Colon (tissue), 2 donors: ENCODE results near the gene S100Z.
"Not testable (repeated sequence)": the region's sequence is repeated elsewhere in the genome, so short reads cannot be mapped to it uniquely, and the experiment has no call there.

Source experiments
- FAIRE-seq: peaks from 2 replicates; lab custom pipeline; 2012; peaks lifted over from hg19 to GRCh38; lab: Jason Lieb, UNC
- donor health status: control.
- donor health status: control.

S100Z gene

GRCh38 chr5:76874088-76874581 is 24.3 kb downstream of the S100Z start:
- FAIRE-seq: no peak

DNA sequence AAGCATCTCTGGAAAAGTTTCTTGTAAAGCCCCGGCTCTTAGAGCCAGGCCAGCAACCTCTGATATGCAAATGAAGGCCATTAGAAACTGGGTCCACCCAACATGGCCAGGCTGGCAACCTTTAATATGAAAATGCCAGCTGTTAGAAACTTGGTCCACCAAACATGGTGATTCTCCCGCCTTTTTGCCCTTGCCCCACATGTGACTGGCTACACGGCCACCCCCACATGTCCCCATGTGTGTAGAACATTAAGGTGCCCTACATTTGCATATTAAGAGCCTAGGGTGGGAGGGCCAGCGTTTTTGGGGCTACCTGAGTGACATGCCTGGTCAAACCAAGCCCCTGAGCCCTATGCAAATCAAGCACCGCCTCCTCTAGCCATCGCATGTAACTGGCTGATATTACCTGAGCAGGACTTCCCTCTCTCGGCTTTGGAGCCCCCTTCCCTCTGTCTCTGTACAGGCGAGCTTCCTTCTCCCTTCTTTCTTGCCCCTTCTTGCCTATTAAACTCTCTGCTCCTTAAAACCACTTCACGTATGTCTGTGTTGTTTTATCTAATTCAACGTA is 39.0 kb downstream of the S100Z start:
- no peak for FAIRE-seq

DNA sequence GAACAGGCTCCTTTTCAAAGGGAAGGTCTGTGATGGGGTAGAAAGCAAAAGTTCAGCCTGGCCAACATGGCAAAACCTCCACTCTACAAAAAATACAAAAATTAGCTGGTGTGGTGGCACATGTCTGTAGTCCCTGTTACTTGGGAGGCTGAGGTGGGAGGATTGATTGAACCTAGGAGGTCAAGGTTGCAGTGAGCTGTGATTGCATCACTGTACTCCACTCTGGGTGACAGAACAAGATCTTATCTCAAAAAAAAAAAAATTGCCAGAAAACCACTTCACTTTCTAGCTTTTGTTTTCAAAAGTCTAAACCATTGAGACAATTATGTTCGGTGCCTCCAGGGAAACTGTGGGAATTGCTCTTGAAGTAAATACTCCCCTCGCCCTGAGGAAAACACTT is 43.5 kb downstream of the S100Z start:
- FAIRE-seq: no peak

- no peak for FAIRE-seq
Observed at GRCh38 chr5:76896196-76896595, 46.4 kb downstream of the S100Z start.

GRCh38 chr5:76901522-76901921 is 51.7 kb downstream of the S100Z start:
- no peak for FAIRE-seq

GRCh38 chr5:76908166-76908565 is 58.4 kb downstream of the S100Z start:
- FAIRE-seq: no peak

- not testable (repeated sequence) for FAIRE-seq
Observed at GRCh38 chr5:76910344-76910933, 60.6 kb downstream of the S100Z start.

DNA sequence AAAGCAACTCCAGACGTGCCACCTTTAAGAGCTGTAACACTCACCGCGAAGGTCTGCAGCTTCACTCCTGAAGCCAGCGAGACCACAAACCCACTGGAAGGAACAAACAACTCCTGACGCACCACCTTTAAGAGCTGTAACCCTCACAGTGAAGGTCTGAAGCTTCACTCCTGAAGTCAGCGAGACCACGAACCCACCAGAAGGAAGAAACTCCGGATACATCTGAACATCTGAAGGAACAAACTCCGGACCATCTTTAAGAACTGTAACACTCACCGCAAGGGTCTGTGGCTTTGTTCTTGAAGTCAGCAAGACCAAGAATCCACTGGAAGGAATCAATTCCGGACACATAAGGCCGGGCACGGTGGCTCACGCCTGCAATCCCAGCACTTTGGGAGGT is 64.9 kb downstream of the S100Z start:
- not testable (repeated sequence) for FAIRE-seq

DNA sequence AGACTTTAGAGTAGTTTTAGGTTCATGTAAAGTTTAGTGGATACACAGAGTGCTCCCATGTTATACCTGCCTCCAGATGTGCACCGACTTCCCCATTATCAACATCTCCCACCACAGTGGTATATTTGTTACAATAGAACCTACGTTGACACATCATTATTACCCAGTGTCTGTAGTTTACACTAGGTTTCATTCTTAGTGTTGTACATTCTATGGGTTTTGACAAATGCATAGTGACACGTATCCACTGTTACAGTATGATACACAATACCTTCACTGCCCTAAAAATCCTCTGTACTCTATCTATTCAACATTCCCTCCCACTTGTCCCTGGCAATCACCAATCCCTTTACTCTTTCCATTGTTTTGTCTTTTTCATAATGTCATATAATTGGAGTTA is 68.7 kb downstream of the S100Z start:
- no peak for FAIRE-seq

GRCh38 chr5:76920491-76920890 is 70.7 kb downstream of the S100Z start:
- FAIRE-seq: no peak

- FAIRE-seq: no peak
Observed at GRCh38 chr5:76926329-76927105, 76.7 kb downstream of the S100Z start.

GRCh38 chr5:76927961-76928360 is 78.1 kb downstream of the S100Z start:
- FAIRE-seq: no peak

DNA sequence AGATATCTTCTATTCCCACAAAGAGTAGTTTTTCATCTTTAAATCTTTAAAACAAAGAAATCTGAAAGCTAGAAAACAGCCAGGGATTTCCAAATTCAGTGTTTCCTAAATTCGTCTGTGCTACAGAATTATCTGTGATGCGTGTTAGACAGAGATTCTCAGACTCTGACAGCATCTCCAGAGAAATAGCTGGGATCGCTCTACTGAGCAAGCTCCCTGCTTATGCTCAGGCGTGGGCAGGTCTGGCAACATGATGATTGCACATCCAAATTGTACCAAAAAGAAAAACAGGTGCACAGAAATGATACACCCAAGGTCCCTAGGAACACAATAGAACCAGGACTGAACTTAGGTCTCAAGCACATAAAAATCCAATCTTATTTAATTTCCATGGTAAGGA is 80.3 kb downstream of the S100Z start:
- FAIRE-seq: no peak

DNA sequence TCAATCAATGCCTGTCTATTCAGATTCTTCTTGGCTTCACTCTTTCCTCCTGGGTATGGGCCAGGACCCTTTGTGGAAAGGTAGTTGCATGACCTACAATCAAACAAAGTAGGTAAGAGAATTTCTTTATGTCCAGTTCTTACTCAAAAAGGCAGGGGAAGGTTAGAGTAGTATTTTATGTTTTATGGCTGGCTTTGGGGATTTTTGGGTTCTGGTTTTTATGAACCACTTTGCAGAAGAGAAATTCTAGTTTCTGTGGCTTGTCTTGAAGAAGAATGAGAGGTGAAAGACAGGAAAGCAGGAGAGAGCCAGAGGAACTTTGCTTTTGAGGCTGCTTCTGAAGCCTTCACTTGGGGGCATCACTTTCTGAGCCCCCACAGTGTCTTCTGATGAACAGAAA is 88.4 kb downstream of the S100Z start:
- FAIRE-seq: no peak

DNA sequence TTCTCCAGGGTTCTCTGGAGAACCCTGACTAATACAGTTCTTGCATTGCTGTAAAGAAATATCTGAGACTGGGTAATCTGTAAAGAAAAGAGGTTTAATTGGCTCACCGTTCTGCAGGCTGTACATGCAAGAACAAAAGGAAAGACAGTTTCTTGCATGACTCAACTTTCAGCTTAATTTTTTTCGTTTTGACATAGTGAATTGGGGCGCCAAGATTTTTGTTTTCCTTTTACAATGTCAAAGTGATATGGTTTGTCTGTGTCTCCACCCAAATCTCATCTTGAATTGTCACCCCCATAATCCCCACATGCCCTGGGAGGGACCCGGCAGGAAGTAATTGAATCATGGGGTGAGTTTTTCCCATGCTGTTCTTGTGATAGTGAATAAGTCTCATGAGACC is 91.2 kb downstream of the S100Z start:
- FAIRE-seq: no peak

- FAIRE-seq: no peak
Observed at GRCh38 chr5:76941442-76941841, 91.6 kb downstream of the S100Z start.

- no peak for FAIRE-seq
Observed at GRCh38 chr5:76942581-76942980, 92.8 kb downstream of the S100Z start.

GRCh38 chr5:76943006-76943405 is 93.2 kb downstream of the S100Z start:
- FAIRE-seq: no peak

- no peak for FAIRE-seq
Observed at GRCh38 chr5:76944638-76945037, 94.8 kb downstream of the S100Z start.

GRCh38 chr5:76945238-76945637 is 95.4 kb downstream of the S100Z start:
- FAIRE-seq: not testable (repeated sequence)

- FAIRE-seq: no peak
Observed at GRCh38 chr5:76946090-76946489, 96.3 kb downstream of the S100Z start.

- no peak for FAIRE-seq
Observed at GRCh38 chr5:76947082-76947503, 97.3 kb downstream of the S100Z start.

- FAIRE-seq: no peak
Observed at GRCh38 chr5:76952795-76953536, 103.2 kb downstream of the S100Z start, which contains the start of gene CRHBP. Gene CRHBP, plus strand, starts transcription at chr5:76953045. Its CDS starts 90 bp downstream, at chr5:76953135.
